Measurements from ENCODE around the gene CAMKV.
"Not testable (repeated sequence)": the region's sequence is repeated elsewhere in the genome, so short reads cannot be mapped to it uniquely, and the experiment has no call there.

Gene CAMKV

GRCh38 chr3:49911611-49912010, 41.9 kb upstream of the CAMKV start:
- Histone ChIP-seq H3K4me1 (ENCODE audit: control insufficient read depth in 1 of 2, insufficient read depth in 1 of 2, low read depth in 1 of 2, low read length in 1 of 2) (peaks cover under 1 to 1% of the 10 kb centered on the region in 2 experiments), H3K9me3 (no peaks in the 10 kb centered on the region), H3K27me3 (no peaks in the 10 kb centered on the region), H3K27ac (no peak overlapping the region), H3K36me3 (peaks cover 25% of the 10 kb centered on the region), H3K4me3 (ENCODE audit: low read depth in 1 of 2, low read length in 1 of 2) (no peak overlapping the region)
- no peak for TF ChIP-seq CTCF (IDR thresholded peaks at IDR 0.05)

GRCh38 chr3:49911124-49911420, 41.4 kb upstream of the CAMKV start:
- Histone ChIP-seq H3K4me1 (ENCODE audit: control insufficient read depth in 1 of 2, insufficient read depth in 1 of 2, low read depth in 1 of 2, low read length in 1 of 2) (peaks cover 6 to 7% of the 10 kb centered on the region in 2 experiments), H3K36me3 (peaks cover 25% of the 10 kb centered on the region), H3K9me3 (no peaks in the 10 kb centered on the region), H3K4me3 (ENCODE audit: low read depth in 1 of 2, low read length in 1 of 2) (no peak overlapping the region), H3K27me3 (no peaks in the 10 kb centered on the region), H3K27ac (no peak overlapping the region)
- no peak for TF ChIP-seq CTCF (IDR thresholded peaks at IDR 0.05)

GRCh38 chr3:49910409-49911123, 40.9 kb upstream of the CAMKV start:
- Histone ChIP-seq H3K36me3 (peaks cover 25% of the 10 kb centered on the region), H3K9me3 (no peaks in the 10 kb centered on the region), H3K27me3 (no peaks in the 10 kb centered on the region), H3K4me3 (ENCODE audit: low read depth in 1 of 2, low read length in 1 of 2) (no peak overlapping the region), H3K27ac (no peak overlapping the region), H3K4me1 (ENCODE audit: control insufficient read depth in 1 of 2, insufficient read depth in 1 of 2, low read depth in 1 of 2, low read length in 1 of 2) (peaks cover 11 to 12% of the 10 kb centered on the region in 2 experiments)
- TF ChIP-seq CTCF (IDR thresholded peaks at IDR 0.05), result no peak

- peaks cover 25% of the 10 kb centered on the region for H3K36me3 ChIP-seq
- no peak overlapping the region for H3K4me3 ChIP-seq (ENCODE audit: low read depth in 1 of 2, low read length in 1 of 2)
- no peak for TF ChIP-seq CTCF (IDR thresholded peaks at IDR 0.05)
- no peaks in the 10 kb centered on the region for H3K27me3 ChIP-seq
- H3K4me1 ChIP-seq (ENCODE audit: control insufficient read depth in 1 of 2, insufficient read depth in 1 of 2, low read depth in 1 of 2, low read length in 1 of 2), result peaks cover 31 to 32% of the 10 kb centered on the region in 2 experiments
- H3K27ac ChIP-seq, result no peak overlapping the region
- H3K9me3 ChIP-seq, result no peaks in the 10 kb centered on the region
Observed at GRCh38 chr3:49908373-49909199, 38.9 kb upstream of the CAMKV start.

- no peaks in the 10 kb centered on the region for H3K27me3 ChIP-seq
- TF ChIP-seq CTCF (IDR thresholded peaks at IDR 0.05), result peak; percentile 23
- no peaks in the 10 kb centered on the region for H3K9me3 ChIP-seq
- H3K4me3 ChIP-seq (ENCODE audit: low read depth in 1 of 2, low read length in 1 of 2), result peak overlapping the region; percentile 40 to 57
- H3K36me3 ChIP-seq, result peaks cover 25% of the 10 kb centered on the region
- H3K4me1 ChIP-seq (ENCODE audit: control insufficient read depth in 1 of 2, insufficient read depth in 1 of 2, low read depth in 1 of 2, low read length in 1 of 2), result peaks cover 34 to 35% of the 10 kb centered on the region in 2 experiments
- peak overlapping the region; percentile 69 for H3K27ac ChIP-seq
Observed at GRCh38 chr3:49906073-49906743, 36.5 kb upstream of the CAMKV start.

- H3K27me3 ChIP-seq; H3K9me3 ChIP-seq; H3K36me3 ChIP-seq; H3K4me3 ChIP-seq (ENCODE audit: low read depth in 1 of 2, low read length in 1 of 2): not testable (repeated sequence)
- H3K27ac ChIP-seq, result peak overlapping the region; percentile 68
- peaks cover 34 to 35% of the 10 kb centered on the region in 2 experiments for H3K4me1 ChIP-seq (ENCODE audit: control insufficient read depth in 1 of 2, insufficient read depth in 1 of 2, low read depth in 1 of 2, low read length in 1 of 2)
Observed at GRCh38 chr3:49904448-49904847, 34.7 kb upstream of the CAMKV start.

All from neutrophil (primary cell).